HCT116 (cell line): ENCODE measurements around the gene PCYT1A. TPM values are rescaled to one million over a fixed set of nuclear protein-coding genes. Genes with fewer than 3 reads are reported as not detected.
"Not testable (repeated sequence)": the region's sequence is repeated elsewhere in the genome, so short reads cannot be mapped to it uniquely, and the experiment has no call there.

Experiments used
- ATAC-seq: fragments of 200-7000 bp; cut with Tn5 transposase; 2 replicates; pipeline ENCODE4 v1.9.1; 2020; ENCODE audit warnings: mild to moderate bottlenecking, moderate library complexity
- BruUV-seq: library from RNA; stranded (reverse); fragments of 400-500 nt; replicated peaks from 2 replicates; lab custom pipeline; 2021; lab: Mats Ljungman, UMichigan
- CTCF ChIA-PET: fragments of 300-600 bp; sonication (Branson Sonifier 250); formaldehyde crosslinking; loops from one replicate; lab custom pipeline; 2021; ENCODE audit warnings: antibody characterized with exemption; lab: Charles Lee
- POLR2A ChIA-PET: fragments of 300-600, 350-600 bp; sonication (Branson Sonifier 250); formaldehyde crosslinking; loops from one replicate; lab custom pipeline; 2021; ENCODE audit warnings: antibody characterized with exemption; lab: Charles Lee
- RAD21 ChIA-PET, 2 experiments: fragments of 300-600 bp; sonication (Branson Sonifier 250); formaldehyde crosslinking; loops; one replicate each; lab custom pipeline; 2023; ENCODE audit warnings: low total read pairs in 2 of 2; ENCODE audit not compliant: uncharacterized antibody in 2 of 2, unreplicated experiment in 2 of 2, low non-redundant PET in 1 of 2; lab: Charles Lee
- DNase-seq: peaks from one replicate; pipeline ENCODE4 v3.0.0-alpha.2; 2010; ENCODE audit warnings: low read depth, low spot score
- H2AFZ ChIP-seq: fragments of 200-600 bp; shearing (Covaris generic), sonication (generic); 2 replicates; pipeline ENCODE4 v1.6.1; 2017; ENCODE audit warnings: low read depth, mixed run types, mixed read lengths, antibody characterized with exemption, low read length; ENCODE audit not compliant: poor library complexity, severe bottlenecking
- H3K27ac ChIP-seq: 2 replicates; pipeline ENCODE4 v1.5.1; 2012; ENCODE audit warnings: low read depth, low read length
- H3K27me3 ChIP-seq: fragments of 200-600 bp; sonication (generic); 2 replicates; pipeline ENCODE4 v1.6.1; 2016; ENCODE audit warnings: mixed run types, low read length, mixed read lengths; ENCODE audit not compliant: insufficient read depth
- H3K36me3 ChIP-seq, 2 experiments: fragments of 200-500 bp in 1 of 2; fragments of 200-600 bp in 1 of 2; sonication (Bioruptor generic) in 1 of 2; sonication (generic) in 1 of 2; 2 replicates each; pipeline versions ENCODE4 v1.5.1 to v1.6.1; 2014 to 2016; ENCODE audit warnings: low read length in 2 of 2, inconsistent platforms in 1 of 2, mixed read lengths in 1 of 2, mixed run types in 1 of 2; ENCODE audit not compliant: insufficient read depth in 2 of 2, control insufficient read depth in 1 of 2
- H3K4me1 ChIP-seq, 2 experiments: fragments of 200-600 bp in 1 of 2; sonication (generic) in 1 of 2; 2 replicates each; pipeline versions ENCODE4 v1.5.1 to v1.6.1; 2012 to 2017; ENCODE audit warnings: low read length in 2 of 2, inconsistent platforms in 1 of 2, mild to moderate bottlenecking in 1 of 2, mixed read lengths in 1 of 2, mixed run types in 1 of 2, moderate library complexity in 1 of 2; ENCODE audit not compliant: insufficient read depth in 2 of 2, control insufficient read depth in 1 of 2
- H3K4me2 ChIP-seq: fragments of 200-600 bp; sonication (generic); 2 replicates; pipeline ENCODE4 v1.6.1; 2017; ENCODE audit warnings: mixed run types, low read length, mixed read lengths
- H3K4me3 ChIP-seq, 2 experiments: fragments of 200-600 bp in 1 of 2; sonication (generic) in 1 of 2; replicated peaks in 1 of 2; 2 replicates each; pipeline ENCODE4 v1.5.1; 2011 to 2016; ENCODE audit warnings: low read length in 2 of 2, control low read depth in 1 of 2, low read depth in 1 of 2, mild to moderate bottlenecking in 1 of 2, mixed read lengths in 1 of 2, mixed run types in 1 of 2
- H3K79me2 ChIP-seq: fragments of 200-600 bp; sonication (generic); 2 replicates; pipeline ENCODE4 v1.6.1; 2017; ENCODE audit warnings: mild to moderate bottlenecking, mixed run types, low read length, moderate library complexity, mixed read lengths; ENCODE audit not compliant: insufficient read depth
- H3K9ac ChIP-seq: fragments of 200-600 bp; sonication (generic); 2 replicates; pipeline ENCODE4 v1.6.1; 2016; ENCODE audit warnings: low read length, mixed read lengths
- H3K9me2 ChIP-seq: fragments of 200-600 bp; sonication (generic), shearing (Covaris generic); 2 replicates; pipeline ENCODE4 v1.6.1; 2017; ENCODE audit warnings: mixed run types, mild to moderate bottlenecking, moderate library complexity; ENCODE audit not compliant: insufficient read depth
- H3K9me3 ChIP-seq, 2 experiments: fragments of 200-500 bp in 1 of 2; fragments of 200-600 bp in 1 of 2; sonication (Bioruptor generic) in 1 of 2; sonication (generic) in 1 of 2; 2 replicates each; pipeline ENCODE4 v1.6.1; 2014 to 2017; ENCODE audit warnings: low read length in 2 of 2, mixed read lengths in 2 of 2, inconsistent platforms in 1 of 2, low read depth in 1 of 2, mild to moderate bottlenecking in 1 of 2, mixed run types in 1 of 2, moderate library complexity in 1 of 2; ENCODE audit not compliant: control insufficient read depth in 1 of 2, insufficient read depth in 1 of 2
- H4K20me1 ChIP-seq: fragments of 200-600 bp; sonication (generic), shearing (Covaris generic); 2 replicates; pipeline ENCODE4 v1.6.1; 2017; ENCODE audit warnings: mixed run types, mild to moderate bottlenecking, moderate library complexity; ENCODE audit not compliant: insufficient read depth
- CBX3 ChIP-seq: IDR thresholded peaks from 2 replicates; pipeline ENCODE4 v1.6.1; 2012; ENCODE audit warnings: low read depth
- EGR1 ChIP-seq: IDR thresholded peaks from 2 replicates; pipeline ENCODE4 v1.6.1; 2012; ENCODE audit warnings: low read depth
- ELF1 ChIP-seq: IDR thresholded peaks from 2 replicates; pipeline ENCODE4 v1.6.1; 2012; ENCODE audit warnings: low read depth, borderline replicate concordance
- EZH2 ChIP-seq: fragments of 200-600 bp; sonication (generic); IDR thresholded peaks from 2 replicates; pipeline ENCODE4 v1.6.1; 2017; ENCODE audit warnings: antibody characterized with exemption, mixed run types
- EZH2phosphoT487 ChIP-seq: fragments of 200-600 bp; IDR thresholded peaks from 2 replicates; pipeline ENCODE4 v1.6.1; 2018; ENCODE audit warnings: antibody characterized with exemption, borderline replicate concordance
- JUND ChIP-seq: IDR thresholded peaks from 2 replicates; pipeline ENCODE4 v1.6.1; 2012
- POLR2A ChIP-seq: IDR thresholded peaks from 2 replicates; pipeline ENCODE4 v1.7.0; 2011; ENCODE audit warnings: borderline replicate concordance; ENCODE audit not compliant: insufficient read depth, insufficient read length; ENCODE audit errors: extremely low read depth
- POLR2AphosphoS5 ChIP-seq: IDR thresholded peaks from 2 replicates; pipeline ENCODE4 v1.6.1; 2011; ENCODE audit warnings: mild to moderate bottlenecking, low read depth, low read length, moderate library complexity
- SIN3A ChIP-seq: IDR thresholded peaks from 2 replicates; pipeline ENCODE4 v1.6.1; 2012; ENCODE audit warnings: low read depth
- SRF ChIP-seq: IDR thresholded peaks from 2 replicates; pipeline ENCODE4 v1.6.1; 2012; ENCODE audit warnings: low read depth
- ZBTB33 ChIP-seq: IDR thresholded peaks from 2 replicates; pipeline ENCODE4 v1.6.1; 2011; ENCODE audit warnings: mild to moderate bottlenecking, low read length, moderate library complexity; ENCODE audit not compliant: insufficient replicate concordance; ENCODE audit errors: extremely low read depth
- ZFX ChIP-seq: fragments of 450-650 bp; IDR thresholded peaks from 2 replicates; pipeline ENCODE4 v1.6.1; 2017
- intact Hi-C: fragments of 100-400 bp; cut with micrococcal nuclease; formaldehyde crosslinking; loops from 2 replicates; pipeline ENCODE4 v1.10.0; 2022
- total RNA-seq: library from RNA; stranded (reverse); gene quantifications from one replicate; pipeline ENCODE4 v1.2.1, GENCODE V29; 2021; ENCODE audit not compliant: unreplicated experiment

Gene PCYT1A
- total RNA-seq, 1 experiment from 2014 or later: 32.1 TPM

- DNase-seq (no peak), ATAC-seq (no peak)
- H3K36me3 ChIP-seq: no peaks in the 10 kb centered on the region
- H3K9me3 ChIP-seq: no peaks in the 10 kb centered on the region
- ChIA-PET POLR2A (no interaction called here), CTCF (no interaction called here), RAD21 (no interaction called here)
- H3K9me2 ChIP-seq: no peaks in the 10 kb centered on the region
- intact Hi-C loops: no loop called here
- no peaks in the 10 kb centered on the region for H3K27me3 ChIP-seq
- no peak overlapping the region for H3K4me2 ChIP-seq
- H3K4me1 ChIP-seq: peaks cover 2 to 9% of the 10 kb centered on the region in 2 experiments; a peak in 3 of 4 replicates
- BruUV-seq: no TSS peak
- TF ChIP-seq SIN3A (no peak), SRF (no peak), EZH2phosphoT487 (no peak), ELF1 (no peak), EGR1 (no peak), POLR2A (no peak)
- H3K79me2 ChIP-seq: no peaks in the 10 kb centered on the region
- H3K9ac ChIP-seq: no peak overlapping the region
- no peak overlapping the region for H2AFZ ChIP-seq
- H4K20me1 ChIP-seq: no peaks in the 10 kb centered on the region
- H3K27ac ChIP-seq: no peak overlapping the region
- H3K4me3 ChIP-seq: no peak overlapping the region
Measured at GRCh38 chr3:196186651-196187573, 100.6 kb downstream of the PCYT1A start.

- CTCF ChIA-PET: no interaction called here
- Histone ChIP-seq H3K9me3 (no peaks in the 10 kb centered on the region), H4K20me1 (no peaks in the 10 kb centered on the region), H3K4me3 (no peak overlapping the region), H3K9ac (no peak overlapping the region), H2AFZ (no peak overlapping the region), H3K4me1 (peaks cover 2 to 9% of the 10 kb centered on the region in 2 experiments; a peak in 3 of 4 replicates), H3K9me2 (no peaks in the 10 kb centered on the region), H3K36me3 (no peaks in the 10 kb centered on the region), H3K27ac (no peak overlapping the region), H3K79me2 (no peaks in the 10 kb centered on the region), H3K4me2 (no peak overlapping the region), H3K27me3 (no peaks in the 10 kb centered on the region)
- intact Hi-C loops: no loop called here
- DNase-seq: no peak
- POLR2A ChIA-PET: no interaction called here
- TF ChIP-seq ZBTB33 (no peak), JUND (no peak), CBX3 (no peak), SRF (no peak), ZFX (no peak), POLR2AphosphoS5 (no peak), EZH2 (no peak)
- RAD21 ChIA-PET: interaction anchor here in 1 of 2 experiments (0.7 kb wide), 1 partner anchor 150 kb away, joined by 3 read pairs; no protein-coding TSS in a partner anchor
- BruUV-seq: no TSS peak
- no peak for ATAC-seq
Measured at GRCh38 chr3:196184881-196185280, 102.6 kb downstream of the PCYT1A start.

- DNase-seq, H3K27ac ChIP-seq, ATAC-seq, H3K36me3 ChIP-seq, CTCF ChIA-PET, BruUV-seq, H3K9me3 ChIP-seq, H3K27me3 ChIP-seq, intact Hi-C loops, H3K9me2 ChIP-seq, H3K4me2 ChIP-seq, H2AFZ ChIP-seq, H3K4me3 ChIP-seq, POLR2A ChIA-PET, H3K4me1 ChIP-seq, H4K20me1 ChIP-seq, H3K79me2 ChIP-seq, H3K9ac ChIP-seq: not testable (repeated sequence)
- RAD21 ChIA-PET: interaction anchor here (0.6 to 0.7 kb wide), 2 partner anchors 150 to 1910 kb away, joined by 3 read pairs; no protein-coding TSS in a partner anchor
Measured at GRCh38 chr3:196184169-196184432, 103.4 kb downstream of the PCYT1A start.
